ENCODE results near the gene WDR45B. TPM values are rescaled to one million over a fixed set of nuclear protein-coding genes. Genes with fewer than 3 reads are reported as not detected.

WDR45B gene
- total RNA-seq, 2 donors from 2014 or later, result 50.0 to 55.7 TPM

- ATAC-seq (ENCODE audit: insufficient number of reproducible peaks, low FRiP score, low read depth), result no peak
- no peaks in the 10 kb centered on the region for H3K27me3 ChIP-seq (replicated peaks; ENCODE audit: insufficient read depth)
Measured at GRCh38 chr17:82683534-82683933, 35.3 kb upstream of the WDR45B start.

GRCh38 chr17:82681547-82681946 is 33.3 kb upstream of the WDR45B start:
- no peak for TF ChIP-seq CTCF (IDR thresholded peaks at IDR 0.05)
- H3K36me3 ChIP-seq, result no peaks in the 10 kb centered on the region
- no peaks in the 10 kb centered on the region for H3K27me3 ChIP-seq (replicated peaks; ENCODE audit: insufficient read depth)
- H3K9me3 ChIP-seq, result peaks cover 3% of the 10 kb centered on the region
- ATAC-seq (ENCODE audit: insufficient number of reproducible peaks, low FRiP score, low read depth), result no peak
- H3K4me1 ChIP-seq (ENCODE audit: control insufficient read depth in 1 of 2, low read depth in 2 of 2), result no peaks in the 10 kb centered on the region
- DNase-seq (ENCODE audit: low spot score), result no peak
- no peak overlapping the region for H3K27ac ChIP-seq
- H3K4me3 ChIP-seq, result no peak overlapping the region

More at GRCh38 chr17:82683534-82683933, 35.3 kb upstream of the WDR45B start:
- Histone ChIP-seq H3K4me3 (no peak overlapping the region), H3K4me1 (ENCODE audit: control insufficient read depth in 1 of 2, low read depth in 2 of 2) (no peaks in the 10 kb centered on the region), H3K9me3 (peaks cover 3% of the 10 kb centered on the region), H3K27ac (no peak overlapping the region), H3K36me3 (no peaks in the 10 kb centered on the region)
- DNase-seq (ENCODE audit: low spot score), result no peak
- no peak for TF ChIP-seq CTCF (IDR thresholded peaks at IDR 0.05)

GRCh38 chr17:82679586-82680465 is 31.6 kb upstream of the WDR45B start:
- no peak for TF ChIP-seq CTCF (IDR thresholded peaks at IDR 0.05)
- Histone ChIP-seq H3K9me3 (peaks cover 3% of the 10 kb centered on the region), H3K27me3 (replicated peaks; ENCODE audit: insufficient read depth) (no peaks in the 10 kb centered on the region), H3K4me1 (ENCODE audit: control insufficient read depth in 1 of 2, low read depth in 2 of 2) (no peaks in the 10 kb centered on the region), H3K27ac (no peak overlapping the region), H3K4me3 (no peak overlapping the region), H3K36me3 (no peaks in the 10 kb centered on the region)
- ATAC-seq (ENCODE audit: insufficient number of reproducible peaks, low FRiP score, low read depth) (no peak), DNase-seq (ENCODE audit: low spot score) (no peak)

DNA sequence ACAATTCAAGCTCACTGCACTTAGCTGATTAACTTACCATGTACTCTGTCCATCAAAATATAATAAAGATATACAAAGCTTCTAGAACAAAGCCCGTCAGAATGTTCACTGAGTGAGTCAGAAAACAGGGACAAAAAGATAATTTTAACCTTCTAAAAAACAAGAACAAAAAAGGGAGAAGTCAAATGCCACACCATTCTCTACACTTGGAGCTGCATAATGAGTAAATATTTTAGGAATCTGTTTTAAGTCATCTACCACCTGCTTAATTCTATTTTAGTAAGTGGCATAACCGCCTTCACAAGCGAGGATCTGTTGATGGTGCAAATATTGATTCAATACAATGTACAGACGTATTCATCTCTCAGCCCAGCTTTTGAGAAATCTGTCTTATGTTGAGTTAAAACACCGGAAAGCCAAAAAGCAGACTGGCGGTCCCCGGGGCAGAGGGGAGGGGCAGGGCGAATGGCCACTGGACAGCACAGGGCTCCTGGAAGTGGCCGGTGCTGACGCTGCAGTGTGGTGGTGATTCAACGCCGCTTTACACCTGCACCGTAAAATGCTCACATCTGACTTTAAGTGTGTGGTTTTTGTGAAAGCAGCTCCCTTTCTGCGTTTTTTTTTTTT is 30.1 kb upstream of the WDR45B start:
- no peak for DNase-seq (ENCODE audit: low spot score)
- no peak for TF ChIP-seq CTCF (IDR thresholded peaks at IDR 0.05)
- no peak overlapping the region for H3K4me3 ChIP-seq

GRCh38 chr17:82677353-82677925 is 29.2 kb upstream of the WDR45B start:
- ATAC-seq (ENCODE audit: insufficient number of reproducible peaks, low FRiP score, low read depth), result no peak
- no peak overlapping the region for H3K4me3 ChIP-seq

More for the DNA sequence above, 30.1 kb upstream of the WDR45B start:
- Histone ChIP-seq H3K9me3 (peaks cover 3% of the 10 kb centered on the region), H3K27me3 (replicated peaks; ENCODE audit: insufficient read depth) (no peaks in the 10 kb centered on the region), H3K36me3 (no peaks in the 10 kb centered on the region), H3K27ac (no peak overlapping the region), H3K4me1 (ENCODE audit: control insufficient read depth in 1 of 2, low read depth in 2 of 2) (no peaks in the 10 kb centered on the region)
- ATAC-seq (ENCODE audit: insufficient number of reproducible peaks, low FRiP score, low read depth), result no peak

More at GRCh38 chr17:82677353-82677925, 29.2 kb upstream of the WDR45B start:
- no peaks in the 10 kb centered on the region for H3K4me1 ChIP-seq (ENCODE audit: control insufficient read depth in 1 of 2, low read depth in 2 of 2)
- DNase-seq (ENCODE audit: low spot score), result no peak
- H3K36me3 ChIP-seq, result no peaks in the 10 kb centered on the region
- H3K27me3 ChIP-seq (replicated peaks; ENCODE audit: insufficient read depth), result no peaks in the 10 kb centered on the region
- no peak overlapping the region for H3K27ac ChIP-seq
- H3K9me3 ChIP-seq, result peaks cover 3% of the 10 kb centered on the region
- no peak for TF ChIP-seq CTCF (IDR thresholded peaks at IDR 0.05)
